Measurements from ENCODE around the gene TCF20.

DNA sequence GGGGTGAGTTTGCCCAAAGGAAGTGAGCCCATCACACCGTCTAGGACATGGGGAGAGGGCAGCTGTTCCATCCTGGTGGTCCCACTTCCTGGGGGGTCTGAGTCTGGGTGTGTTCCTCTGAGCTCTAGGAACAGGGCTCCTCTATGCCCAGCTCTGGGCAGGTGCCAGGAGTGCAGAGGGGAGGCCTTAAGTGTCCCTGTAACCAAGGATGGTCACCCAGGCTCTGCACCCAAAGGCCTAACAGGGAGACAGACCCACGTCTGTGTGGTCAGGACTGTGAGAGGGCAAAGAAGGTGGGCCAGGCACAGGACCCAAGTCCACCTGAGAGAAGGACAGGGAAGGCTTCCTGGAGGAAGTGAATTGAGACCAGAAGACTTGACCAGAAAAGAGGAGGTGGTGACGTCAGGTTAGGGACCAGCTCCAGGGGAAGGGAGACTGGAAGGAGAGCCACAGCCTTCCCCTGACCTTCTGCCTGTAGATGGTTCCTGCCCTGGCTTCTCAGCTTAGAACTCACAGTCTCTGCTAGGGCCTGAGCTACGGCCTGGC lies 11.3 kb upstream of the TCF20 start:
- TF ChIP-seq, protein P1, sequence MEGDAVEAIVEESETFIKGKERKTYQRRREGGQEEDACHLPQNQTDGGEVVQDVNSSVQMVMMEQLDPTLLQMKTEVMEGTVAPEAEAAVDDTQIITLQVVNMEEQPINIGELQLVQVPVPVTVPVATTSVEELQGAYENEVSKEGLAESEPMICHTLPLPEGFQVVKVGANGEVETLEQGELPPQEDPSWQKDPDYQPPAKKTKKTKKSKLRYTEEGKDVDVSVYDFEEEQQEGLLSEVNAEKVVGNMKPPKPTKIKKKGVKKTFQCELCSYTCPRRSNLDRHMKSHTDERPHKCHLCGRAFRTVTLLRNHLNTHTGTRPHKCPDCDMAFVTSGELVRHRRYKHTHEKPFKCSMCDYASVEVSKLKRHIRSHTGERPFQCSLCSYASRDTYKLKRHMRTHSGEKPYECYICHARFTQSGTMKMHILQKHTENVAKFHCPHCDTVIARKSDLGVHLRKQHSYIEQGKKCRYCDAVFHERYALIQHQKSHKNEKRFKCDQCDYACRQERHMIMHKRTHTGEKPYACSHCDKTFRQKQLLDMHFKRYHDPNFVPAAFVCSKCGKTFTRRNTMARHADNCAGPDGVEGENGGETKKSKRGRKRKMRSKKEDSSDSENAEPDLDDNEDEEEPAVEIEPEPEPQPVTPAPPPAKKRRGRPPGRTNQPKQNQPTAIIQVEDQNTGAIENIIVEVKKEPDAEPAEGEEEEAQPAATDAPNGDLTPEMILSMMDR (IDR thresholded peaks at IDR 0.05) = no peak
- TF ChIP-seq ZFX (IDR thresholded peaks at IDR 0.05; ENCODE audit: borderline replicate concordance) = no peak

Data from 22Rv1 (cell line).